ENCODE measurements around the gene CYP2W1. TPM values are rescaled to one million over a fixed set of nuclear protein-coding genes. Genes with fewer than 3 reads are reported as not detected.

The CYP2W1 gene
- not detected for polyA plus RNA-seq (2013, experiment 1 of 2)
- polyA plus RNA-seq (2013, experiment 2 of 2), result not detected

- Histone ChIP-seq H3K9me3 (ENCODE audit: control insufficient read depth, low read length) (no peaks in the 10 kb centered on the region), H3K4me3 (ENCODE audit: extremely low read depth, insufficient read depth, low read length, poor library complexity, severe bottlenecking) (no peak within 1 kb of the TSS), H3K36me3 (ENCODE audit: control insufficient read depth, insufficient read depth, low read length) (no peaks in the 10 kb centered on the region), H3K27ac (ENCODE audit: low read depth, low read length, severe bottlenecking) (no peak within 1 kb of the TSS), H3K4me1 (ENCODE audit: control insufficient read depth, insufficient read depth, low read length, poor library complexity, severe bottlenecking) (no peaks in the 10 kb centered on the region)
- WGBS, 2 experiments (ENCODE audit: insufficient coverage in 2 of 2), result 90 to 92% methylated on average over 24 to 26 of the region's 34 CpGs
These were observed at the start of gene CYP2W1 for GRCh38 chr7:983004-983615. Gene CYP2W1, plus strand, starts transcription at chr7:983181. Its CDS starts 31 bp downstream, at chr7:983212.

GRCh38 chr7:934469-935163 is 48.4 kb upstream of the CYP2W1 start:
- H3K4me3 ChIP-seq (ENCODE audit: extremely low read depth, insufficient read depth, low read length, poor library complexity, severe bottlenecking), result no peak overlapping the region
- H3K9me3 ChIP-seq (ENCODE audit: control insufficient read depth, low read length), result no peaks in the 10 kb centered on the region
- WGBS, 2 experiments (ENCODE audit: insufficient coverage in 2 of 2), result 93 to 95% methylated on average over 31 of the region's 34 CpGs
- H3K36me3 ChIP-seq (ENCODE audit: control insufficient read depth, insufficient read depth, low read length), result no peaks in the 10 kb centered on the region
- H3K4me1 ChIP-seq (ENCODE audit: control insufficient read depth, insufficient read depth, low read length, poor library complexity, severe bottlenecking), result peaks cover 4% of the 10 kb centered on the region
- no peak overlapping the region for H3K27ac ChIP-seq (ENCODE audit: low read depth, low read length, severe bottlenecking)

GRCh38 chr7:935164-935873 is 47.7 kb upstream of the CYP2W1 start:
- 92% methylated on average over 34 to 37 of the region's 46 CpGs for WGBS, 2 experiments (ENCODE audit: insufficient coverage in 2 of 2)
- Histone ChIP-seq H3K36me3 (ENCODE audit: control insufficient read depth, insufficient read depth, low read length) (no peaks in the 10 kb centered on the region), H3K4me1 (ENCODE audit: control insufficient read depth, insufficient read depth, low read length, poor library complexity, severe bottlenecking) (peaks cover 4% of the 10 kb centered on the region), H3K27ac (ENCODE audit: low read depth, low read length, severe bottlenecking) (no peak overlapping the region), H3K9me3 (ENCODE audit: control insufficient read depth, low read length) (no peaks in the 10 kb centered on the region), H3K4me3 (ENCODE audit: extremely low read depth, insufficient read depth, low read length, poor library complexity, severe bottlenecking) (no peak overlapping the region)

- H3K27ac ChIP-seq (ENCODE audit: low read depth, low read length, severe bottlenecking), result no peak overlapping the region
- H3K9me3 ChIP-seq (ENCODE audit: control insufficient read depth, low read length), result peaks cover 5% of the 10 kb centered on the region
- 93% methylated on average over 28 of the region's 28 CpGs for WGBS, 2 experiments (ENCODE audit: insufficient coverage in 2 of 2)
- no peak overlapping the region for H3K4me3 ChIP-seq (ENCODE audit: extremely low read depth, insufficient read depth, low read length, poor library complexity, severe bottlenecking)
- H3K4me1 ChIP-seq (ENCODE audit: control insufficient read depth, insufficient read depth, low read length, poor library complexity, severe bottlenecking), result peaks cover 4% of the 10 kb centered on the region
- H3K36me3 ChIP-seq (ENCODE audit: control insufficient read depth, insufficient read depth, low read length), result no peaks in the 10 kb centered on the region
These were observed 47.1 kb upstream of the CYP2W1 start for GRCh38 chr7:935874-936385.

GRCh38 chr7:936386-937054 is 46.5 kb upstream of the CYP2W1 start:
- peaks cover 4% of the 10 kb centered on the region for H3K4me1 ChIP-seq (ENCODE audit: control insufficient read depth, insufficient read depth, low read length, poor library complexity, severe bottlenecking)
- no peaks in the 10 kb centered on the region for H3K36me3 ChIP-seq (ENCODE audit: control insufficient read depth, insufficient read depth, low read length)
- H3K9me3 ChIP-seq (ENCODE audit: control insufficient read depth, low read length), result peaks cover 5% of the 10 kb centered on the region
- 86 to 90% methylated on average over 14 to 19 of the region's 22 CpGs for WGBS, 2 experiments (ENCODE audit: insufficient coverage in 2 of 2)
- no peak overlapping the region for H3K4me3 ChIP-seq (ENCODE audit: extremely low read depth, insufficient read depth, low read length, poor library complexity, severe bottlenecking)
- H3K27ac ChIP-seq (ENCODE audit: low read depth, low read length, severe bottlenecking), result no peak overlapping the region

GRCh38 chr7:937856-938484 is 45.0 kb upstream of the CYP2W1 start:
- no peak overlapping the region for H3K27ac ChIP-seq (ENCODE audit: low read depth, low read length, severe bottlenecking)
- no peak overlapping the region for H3K4me3 ChIP-seq (ENCODE audit: extremely low read depth, insufficient read depth, low read length, poor library complexity, severe bottlenecking)
- WGBS, 2 experiments (ENCODE audit: insufficient coverage in 2 of 2), result 87 to 93% methylated on average over 12 to 15 of the region's 16 CpGs
- H3K4me1 ChIP-seq (ENCODE audit: control insufficient read depth, insufficient read depth, low read length, poor library complexity, severe bottlenecking), result peaks cover 4% of the 10 kb centered on the region
- H3K9me3 ChIP-seq (ENCODE audit: control insufficient read depth, low read length), result peaks cover 5% of the 10 kb centered on the region
- H3K36me3 ChIP-seq (ENCODE audit: control insufficient read depth, insufficient read depth, low read length), result no peaks in the 10 kb centered on the region

GRCh38 chr7:938546-939185 is 44.3 kb upstream of the CYP2W1 start:
- Histone ChIP-seq H3K27ac (ENCODE audit: low read depth, low read length, severe bottlenecking) (no peak overlapping the region), H3K36me3 (ENCODE audit: control insufficient read depth, insufficient read depth, low read length) (no peaks in the 10 kb centered on the region), H3K4me3 (ENCODE audit: extremely low read depth, insufficient read depth, low read length, poor library complexity, severe bottlenecking) (no peak overlapping the region), H3K9me3 (ENCODE audit: control insufficient read depth, low read length) (peaks cover 5% of the 10 kb centered on the region), H3K4me1 (ENCODE audit: control insufficient read depth, insufficient read depth, low read length, poor library complexity, severe bottlenecking) (peaks cover 4% of the 10 kb centered on the region)
- 96 to 97% methylated on average over 19 to 26 of the region's 27 CpGs for WGBS, 2 experiments (ENCODE audit: insufficient coverage in 2 of 2)

- peaks cover 5% of the 10 kb centered on the region for H3K9me3 ChIP-seq (ENCODE audit: control insufficient read depth, low read length)
- WGBS, 2 experiments (ENCODE audit: insufficient coverage in 2 of 2), result 100% methylated on average over 1 of the region's 4 CpGs; no CpG with 5 or more reads in 1 of the 2 experiments
- no peaks in the 10 kb centered on the region for H3K36me3 ChIP-seq (ENCODE audit: control insufficient read depth, insufficient read depth, low read length)
- no peak overlapping the region for H3K4me3 ChIP-seq (ENCODE audit: extremely low read depth, insufficient read depth, low read length, poor library complexity, severe bottlenecking)
- peaks cover 4% of the 10 kb centered on the region for H3K4me1 ChIP-seq (ENCODE audit: control insufficient read depth, insufficient read depth, low read length, poor library complexity, severe bottlenecking)
- H3K27ac ChIP-seq (ENCODE audit: low read depth, low read length, severe bottlenecking), result no peak overlapping the region
These were observed 43.1 kb upstream of the CYP2W1 start for GRCh38 chr7:939843-940242.

GRCh38 chr7:940599-941408 is 42.2 kb upstream of the CYP2W1 start:
- H3K4me3 ChIP-seq (ENCODE audit: extremely low read depth, insufficient read depth, low read length, poor library complexity, severe bottlenecking), result no peak overlapping the region
- H3K9me3 ChIP-seq (ENCODE audit: control insufficient read depth, low read length), result peaks cover 5% of the 10 kb centered on the region
- H3K36me3 ChIP-seq (ENCODE audit: control insufficient read depth, insufficient read depth, low read length), result no peaks in the 10 kb centered on the region
- H3K27ac ChIP-seq (ENCODE audit: low read depth, low read length, severe bottlenecking), result no peak overlapping the region
- WGBS, 2 experiments (ENCODE audit: insufficient coverage in 2 of 2), result no CpG with 5 or more reads among the region's 2 CpGs
- peaks cover 4% of the 10 kb centered on the region for H3K4me1 ChIP-seq (ENCODE audit: control insufficient read depth, insufficient read depth, low read length, poor library complexity, severe bottlenecking)
